Measurements from ENCODE around the gene NUPR1.

Gene NUPR1

DNA sequence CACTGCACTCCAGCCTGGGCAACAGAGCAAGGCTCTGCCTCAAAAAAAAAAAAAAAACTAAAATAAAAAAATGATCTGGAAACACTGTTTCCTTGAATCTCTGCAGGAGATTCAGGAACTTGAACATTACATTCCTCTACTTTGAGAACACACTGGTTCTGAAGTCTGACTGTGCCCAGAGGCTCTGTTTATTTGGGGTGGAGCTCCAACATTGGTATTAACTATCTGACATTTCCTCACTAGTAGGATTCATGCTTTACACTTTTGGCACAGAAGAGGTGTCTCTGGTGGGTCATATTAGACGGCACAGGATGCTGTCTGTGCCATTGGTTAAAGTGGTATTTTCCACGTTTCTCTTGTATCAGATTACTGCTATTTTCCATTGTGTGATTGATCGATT is 47.7 kb upstream of the NUPR1 start:
- no peak overlapping the region for H3K4me3 ChIP-seq (ENCODE audit: low read depth, low read length)
- TF ChIP-seq ZNF561 (tag by site-specific recombination; IDR thresholded peaks at IDR 0.05; ENCODE audit: borderline replicate concordance) (no peak), ZNF837 (tag by site-specific recombination; IDR thresholded peaks at IDR 0.05) (no peak), ZNF274 (IDR thresholded peaks at IDR 0.05; ENCODE audit: low read length) (no peak), ZNF274 (tag by site-specific recombination; IDR thresholded peaks at IDR 0.05; ENCODE audit: borderline replicate concordance) (no peak), TCF7L2 (IDR thresholded peaks at IDR 0.05; ENCODE audit: borderline replicate concordance, low read depth, low read length) (no peak), ZNF175 (tag by site-specific recombination; IDR thresholded peaks at IDR 0.05) (no peak), ZNF610 (tag by site-specific recombination; IDR thresholded peaks at IDR 0.05; ENCODE audit: borderline replicate concordance) (no peak), TRIM28 (IDR thresholded peaks at IDR 0.05; ENCODE audit: borderline replicate concordance, low read length) (no peak), ZNF248 (tag by site-specific recombination; IDR thresholded peaks at IDR 0.05) (no peak), ZSCAN16 (tag by site-specific recombination; IDR thresholded peaks at IDR 0.05) (no peak), ZNF202 (tag by site-specific recombination; IDR thresholded peaks at IDR 0.05; ENCODE audit: borderline replicate concordance) (no peak), KLF9 (tag by site-specific recombination; IDR thresholded peaks at IDR 0.05; ENCODE audit: low read depth) (no peak), ZNF555 (tag by site-specific recombination; conservative IDR thresholded peaks at IDR 0.05) (no peak), ZSCAN23 (tag by site-specific recombination; IDR thresholded peaks at IDR 0.05) (no peak), ZNF394 (tag by site-specific recombination; IDR thresholded peaks at IDR 0.05; ENCODE audit: borderline replicate concordance) (no peak)
- TF ChIP-seq, protein P1, sequence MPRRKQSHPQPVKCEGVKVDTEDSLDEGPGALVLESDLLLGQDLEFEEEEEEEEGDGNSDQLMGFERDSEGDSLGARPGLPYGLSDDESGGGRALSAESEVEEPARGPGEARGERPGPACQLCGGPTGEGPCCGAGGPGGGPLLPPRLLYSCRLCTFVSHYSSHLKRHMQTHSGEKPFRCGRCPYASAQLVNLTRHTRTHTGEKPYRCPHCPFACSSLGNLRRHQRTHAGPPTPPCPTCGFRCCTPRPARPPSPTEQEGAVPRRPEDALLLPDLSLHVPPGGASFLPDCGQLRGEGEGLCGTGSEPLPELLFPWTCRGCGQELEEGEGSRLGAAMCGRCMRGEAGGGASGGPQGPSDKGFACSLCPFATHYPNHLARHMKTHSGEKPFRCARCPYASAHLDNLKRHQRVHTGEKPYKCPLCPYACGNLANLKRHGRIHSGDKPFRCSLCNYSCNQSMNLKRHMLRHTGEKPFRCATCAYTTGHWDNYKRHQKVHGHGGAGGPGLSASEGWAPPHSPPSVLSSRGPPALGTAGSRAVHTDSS (tag by site-specific recombination; IDR thresholded peaks at IDR 0.05), result no peak
- TF ChIP-seq, protein P2, sequence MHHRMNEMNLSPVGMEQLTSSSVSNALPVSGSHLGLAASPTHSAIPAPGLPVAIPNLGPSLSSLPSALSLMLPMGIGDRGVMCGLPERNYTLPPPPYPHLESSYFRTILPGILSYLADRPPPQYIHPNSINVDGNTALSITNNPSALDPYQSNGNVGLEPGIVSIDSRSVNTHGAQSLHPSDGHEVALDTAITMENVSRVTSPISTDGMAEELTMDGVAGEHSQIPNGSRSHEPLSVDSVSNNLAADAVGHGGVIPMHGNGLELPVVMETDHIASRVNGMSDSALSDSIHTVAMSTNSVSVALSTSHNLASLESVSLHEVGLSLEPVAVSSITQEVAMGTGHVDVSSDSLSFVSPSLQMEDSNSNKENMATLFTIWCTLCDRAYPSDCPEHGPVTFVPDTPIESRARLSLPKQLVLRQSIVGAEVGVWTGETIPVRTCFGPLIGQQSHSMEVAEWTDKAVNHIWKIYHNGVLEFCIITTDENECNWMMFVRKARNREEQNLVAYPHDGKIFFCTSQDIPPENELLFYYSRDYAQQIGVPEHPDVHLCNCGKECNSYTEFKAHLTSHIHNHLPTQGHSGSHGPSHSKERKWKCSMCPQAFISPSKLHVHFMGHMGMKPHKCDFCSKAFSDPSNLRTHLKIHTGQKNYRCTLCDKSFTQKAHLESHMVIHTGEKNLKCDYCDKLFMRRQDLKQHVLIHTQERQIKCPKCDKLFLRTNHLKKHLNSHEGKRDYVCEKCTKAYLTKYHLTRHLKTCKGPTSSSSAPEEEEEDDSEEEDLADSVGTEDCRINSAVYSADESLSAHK (tag by site-specific recombination; IDR thresholded peaks at IDR 0.05), result no peak
- H3K4me1 ChIP-seq (ENCODE audit: control insufficient read depth, insufficient read depth, low read length), result no peaks in the 10 kb centered on the region
- H3K27ac ChIP-seq (ENCODE audit: extremely low read depth, low read depth, low read length), result no peak overlapping the region
- ChIA-PET CTCF (no interaction called here), POLR2A (no interaction called here)
- no peaks in the 10 kb centered on the region for H3K9me3 ChIP-seq (ENCODE audit: control insufficient read depth, insufficient read depth, low read depth, low read length)
- H3K36me3 ChIP-seq (ENCODE audit: control insufficient read depth in 2 of 2, insufficient read depth in 1 of 2, low read length in 2 of 2), result peaks cover 0 to 48% of the 10 kb centered on the region in 2 experiments; a peak in 2 of 3 replicates

DNA sequence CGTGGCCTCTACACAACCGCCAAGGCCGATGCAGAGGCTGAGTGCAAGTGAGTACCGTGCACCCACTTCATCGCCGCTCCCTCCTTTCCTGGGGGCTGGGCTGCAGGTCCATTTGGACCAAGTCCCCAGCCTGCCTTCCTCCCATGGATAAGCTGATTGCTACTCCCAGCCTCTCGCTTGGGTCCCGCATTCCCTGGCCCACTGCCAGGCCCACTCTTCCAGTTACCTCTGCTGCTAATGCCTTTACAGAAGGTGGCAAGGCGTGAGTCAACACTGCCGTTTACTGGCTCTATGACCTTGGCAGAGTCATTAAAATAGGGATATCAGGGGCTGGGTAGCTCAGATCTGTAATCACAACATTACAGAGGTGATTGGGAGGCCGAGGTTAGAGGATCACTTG is 46.9 kb upstream of the NUPR1 start:
- Histone ChIP-seq H3K4me3 (ENCODE audit: low read depth, low read length) (no peak overlapping the region), H3K36me3 (ENCODE audit: control insufficient read depth in 2 of 2, insufficient read depth in 1 of 2, low read length in 2 of 2) (peaks cover 0 to 43% of the 10 kb centered on the region in 2 experiments; a peak in 2 of 3 replicates), H3K27ac (ENCODE audit: extremely low read depth, low read depth, low read length) (no peak overlapping the region), H3K4me1 (ENCODE audit: control insufficient read depth, insufficient read depth, low read length) (no peaks in the 10 kb centered on the region), H3K9me3 (ENCODE audit: control insufficient read depth, insufficient read depth, low read depth, low read length) (no peaks in the 10 kb centered on the region)
- POLR2A ChIA-PET, result interaction anchor here (0.6 kb wide), 1 partner anchor 788 kb away, joined by 11 read pairs; no protein-coding TSS in a partner anchor
- CTCF ChIA-PET, result no interaction called here
- TF ChIP-seq ZNF514 (tag by site-specific recombination; IDR thresholded peaks at IDR 0.05) (no peak), ZNF391 (tag by site-specific recombination; IDR thresholded peaks at IDR 0.05; ENCODE audit: borderline replicate concordance, low read depth) (no peak), ZNF777 (tag by site-specific recombination; IDR thresholded peaks at IDR 0.05; ENCODE audit: borderline replicate concordance) (no peak), SP2 (tag by site-specific recombination; IDR thresholded peaks at IDR 0.05) (peak; percentile 23), ZNF19 (tag by site-specific recombination; IDR thresholded peaks at IDR 0.05; ENCODE audit: low read depth) (no peak), SP3 (tag by site-specific recombination; IDR thresholded peaks at IDR 0.05) (no peak), ZNF324 (tag by site-specific recombination; IDR thresholded peaks at IDR 0.05) (no peak), ZBTB20 (tag by site-specific recombination; IDR thresholded peaks at IDR 0.05) (no peak), ZNF555 (tag by site-specific recombination; conservative IDR thresholded peaks at IDR 0.05) (no peak), GLIS1 (tag by site-specific recombination; IDR thresholded peaks at IDR 0.05) (no peak), ZNF366 (tag by site-specific recombination; conservative IDR thresholded peaks at IDR 0.05) (0 out of 2 replicates have a peak, but pooled peaks have one; percentile 31), ZBTB17 (tag by site-specific recombination; IDR thresholded peaks at IDR 0.05) (peak; percentile 75)
- TF ChIP-seq, protein P2 (tag by site-specific recombination; IDR thresholded peaks at IDR 0.05), result no peak
- TF ChIP-seq, protein P1 (tag by site-specific recombination; IDR thresholded peaks at IDR 0.05), result no peak

All from HEK293 (cell line).